Stimulated activated CD4-positive, alpha-beta T cell treated with anti-CD3 and anti-CD28 coated beads, Interleukin-4, amount 100 ng/mL, for 4 hours (primary cell): ENCODE data around the gene OTOA.
"Not testable (repeated sequence)": the region's sequence is repeated elsewhere in the genome, so short reads cannot be mapped to it uniquely, and the experiment has no call there.

Experiments
- DNase-seq, 2 experiments: peaks; one replicate each; pipeline ENCODE4 v3.0.0-alpha.2; 2020

Gene OTOA

DNA sequence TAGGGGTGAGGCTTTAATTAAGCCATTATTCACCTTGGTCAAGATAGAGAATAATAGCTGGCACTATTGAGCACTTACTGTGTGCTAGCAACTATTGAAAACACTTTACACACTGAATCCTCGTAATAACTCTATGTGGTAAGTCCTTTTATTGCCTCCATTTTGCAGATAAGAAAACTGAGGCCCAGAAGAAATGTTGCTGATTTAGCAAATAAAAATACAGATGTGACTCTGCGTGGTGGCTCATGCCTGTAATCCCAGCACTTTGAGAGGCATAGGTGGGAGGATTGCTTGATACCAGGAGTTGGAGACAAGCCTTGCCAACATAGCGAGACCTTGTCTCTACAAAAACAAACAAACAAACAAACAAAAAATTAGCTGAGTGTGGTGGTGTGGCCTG lies 19.4 kb downstream of the OTOA start:
- DNase-seq, result no peak

DNA sequence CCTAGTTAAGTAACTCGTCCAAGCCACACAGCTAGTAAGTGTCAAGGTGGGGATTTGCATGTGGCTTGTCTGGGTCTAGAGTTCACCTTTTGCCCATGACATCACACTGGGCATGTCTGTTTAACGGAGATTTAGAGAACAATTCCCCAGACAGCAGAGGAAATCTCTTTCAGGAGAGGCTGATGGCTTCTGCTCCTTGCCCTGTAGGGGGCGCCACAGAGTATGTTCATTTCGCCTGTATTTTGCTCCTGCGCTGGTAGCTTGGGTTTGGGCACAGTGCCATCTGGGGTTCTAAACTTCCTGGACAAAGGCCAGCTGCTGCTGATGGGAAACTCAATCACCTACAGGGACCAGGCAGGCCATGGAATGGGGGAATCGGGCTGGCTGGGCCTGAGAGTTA lies 20.4 kb downstream of the OTOA start:
- DNase-seq, result peak in 1 of 2 experiments; percentile 21

DNA sequence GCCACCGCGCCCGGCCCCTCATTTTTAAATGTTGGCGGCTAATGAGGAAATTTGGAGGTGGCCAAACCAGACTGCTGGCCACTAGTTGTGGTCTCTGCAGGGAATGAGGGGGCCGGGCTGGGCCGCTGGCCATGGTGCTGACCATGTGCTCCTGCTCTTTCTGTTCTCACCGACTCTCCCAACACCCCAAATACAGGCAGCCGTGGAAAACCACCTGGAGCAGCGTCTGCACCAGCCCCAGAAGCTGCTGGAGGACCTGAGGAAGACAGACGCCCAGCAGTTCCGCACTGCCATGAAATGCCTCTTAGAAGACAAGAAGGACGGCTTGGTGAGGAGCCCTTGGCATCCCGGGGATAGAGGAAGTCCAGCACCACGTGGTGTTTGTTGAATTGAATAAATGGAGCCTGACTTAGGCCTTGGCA lies 21.3 kb downstream of the OTOA start:
- no peak for DNase-seq

DNA sequence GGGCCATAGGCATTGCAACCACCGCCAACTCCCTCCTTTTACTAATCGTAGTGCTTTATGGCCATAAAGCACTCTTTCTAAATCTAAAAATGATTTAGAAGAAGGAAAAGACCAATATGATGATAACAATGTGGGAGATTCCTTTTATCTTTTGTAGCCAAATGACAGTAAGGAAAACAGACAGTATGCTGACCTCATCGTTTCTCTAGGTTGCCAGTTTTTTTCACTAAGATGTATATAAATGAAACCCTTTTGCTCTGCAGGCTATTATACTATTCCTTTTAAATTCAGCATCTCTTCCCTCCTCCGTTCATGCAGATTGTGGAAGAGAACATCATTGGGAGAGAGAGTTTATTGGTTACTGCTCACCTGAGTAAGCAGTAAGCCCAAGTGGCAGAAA lies 25.3 kb downstream of the OTOA start:
- no peak for DNase-seq

DNA sequence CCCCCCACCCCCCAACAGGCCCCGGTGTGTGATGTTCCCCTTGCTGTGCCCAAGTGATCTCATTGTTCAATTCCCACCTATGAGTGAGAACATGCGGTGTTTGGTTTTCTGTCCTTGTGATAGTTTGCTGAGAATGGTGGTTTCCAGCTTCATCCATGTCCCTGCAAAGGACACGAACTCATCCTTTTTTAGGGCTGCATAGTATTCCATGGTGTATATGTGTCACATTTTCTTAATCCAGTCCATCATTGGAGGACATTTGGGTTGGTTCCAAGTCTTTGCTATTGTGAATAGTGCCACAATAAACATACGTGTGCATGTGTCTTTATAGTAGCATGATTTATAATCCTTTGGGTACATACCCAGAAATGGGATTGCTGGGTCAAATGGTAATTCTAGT lies 27.2 kb downstream of the OTOA start:
- DNase-seq, result not testable (repeated sequence)

DNA sequence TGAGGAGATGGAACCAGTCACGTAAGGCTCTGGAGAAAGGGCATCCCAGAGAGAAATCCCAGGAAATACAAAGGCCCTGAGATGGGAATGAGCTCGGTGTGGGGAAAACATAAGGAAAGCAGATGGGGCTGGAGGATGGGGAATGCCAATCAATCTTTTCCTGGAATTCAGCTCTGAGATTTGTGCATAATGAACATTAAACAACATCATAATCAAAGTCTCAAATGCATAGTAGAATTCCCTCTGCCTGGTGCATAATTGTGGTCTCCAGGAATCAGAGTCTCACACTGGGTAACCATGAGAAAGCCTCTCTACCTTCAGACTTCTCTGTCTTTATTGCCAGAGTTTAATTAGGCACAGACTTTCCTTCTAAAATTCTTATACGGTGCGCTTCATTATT lies 30.8 kb downstream of the OTOA start:
- no peak for DNase-seq

DNA sequence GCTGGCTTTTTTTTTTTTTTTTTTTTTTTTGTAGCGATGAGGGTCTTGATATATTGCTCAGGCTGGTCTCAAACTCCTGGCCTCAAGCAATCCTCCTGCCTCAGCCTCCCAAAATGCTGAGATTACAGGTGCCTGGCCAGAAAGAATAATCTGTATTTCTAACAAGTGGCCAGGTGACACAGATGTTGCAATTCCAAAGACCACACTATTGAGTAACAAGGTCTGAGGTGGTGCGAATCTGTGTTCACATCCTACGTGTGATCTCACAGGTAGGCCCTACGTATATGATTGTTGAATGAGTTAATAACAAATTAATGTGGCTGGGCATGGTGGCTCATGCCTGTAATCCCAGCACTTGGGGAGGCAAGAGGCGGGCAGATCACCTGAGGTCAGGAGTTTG lies 33.3 kb downstream of the OTOA start:
- DNase-seq, result no peak

DNA sequence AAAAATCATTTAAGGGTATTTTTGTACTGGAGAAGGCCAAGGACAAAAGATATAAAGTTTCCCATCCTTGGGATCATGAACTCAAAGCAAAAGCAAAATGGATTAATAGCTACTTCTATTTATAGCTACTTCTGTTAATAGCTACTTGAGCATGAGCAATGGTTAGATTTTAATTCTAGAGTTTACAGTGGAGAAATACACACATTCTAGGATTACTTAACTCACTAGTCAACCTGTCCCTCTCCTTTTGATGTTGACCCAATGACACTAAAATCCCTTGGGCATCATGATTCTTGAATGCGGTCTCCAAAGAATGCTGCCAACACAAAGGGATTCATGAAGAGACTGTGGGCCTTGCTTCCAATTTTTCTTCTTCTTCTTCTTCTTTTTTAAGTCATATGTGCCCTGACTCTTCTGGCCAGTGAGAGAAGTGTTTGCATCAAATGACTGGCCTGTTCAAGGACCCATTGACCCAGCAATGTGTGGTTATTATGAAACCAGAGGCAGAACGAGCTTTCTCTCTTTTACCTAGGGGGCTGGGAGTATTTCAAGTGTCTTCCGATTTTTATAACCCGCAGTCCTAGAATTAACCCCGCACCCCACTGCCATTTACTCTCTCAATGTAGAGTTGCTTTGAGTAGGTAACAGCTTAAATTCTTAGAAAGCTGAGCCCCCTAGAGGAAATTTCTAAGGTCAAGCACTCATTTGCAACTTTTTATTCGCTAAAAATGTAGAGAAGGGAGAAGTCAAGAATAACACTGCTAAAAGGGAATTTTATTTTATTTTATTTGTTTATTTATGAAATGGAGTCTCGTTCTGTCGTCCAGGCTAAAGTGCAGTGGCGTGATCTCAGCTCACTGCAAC lies 34.6 kb downstream of the OTOA start:
- DNase-seq, result no peak

DNA sequence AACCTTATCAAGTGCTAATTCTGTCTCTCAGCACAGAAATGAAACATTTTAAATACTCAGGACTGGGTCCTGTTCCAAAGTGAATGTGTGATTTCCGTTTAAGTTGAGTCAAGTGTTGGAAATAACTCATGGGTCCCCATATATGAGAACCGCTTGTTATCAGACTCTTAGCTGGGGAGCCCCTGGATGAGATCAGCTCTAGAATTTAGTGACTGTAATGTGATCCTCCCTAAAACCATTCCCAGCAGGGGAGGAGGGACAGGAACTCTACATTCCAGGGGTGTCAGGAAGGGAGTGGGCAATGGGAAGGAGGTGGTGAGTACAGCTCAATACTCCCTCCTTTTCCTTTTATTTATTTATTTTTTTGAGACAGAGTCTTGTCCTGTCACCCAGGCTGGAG lies 37.5 kb downstream of the OTOA start:
- no peak for DNase-seq

DNA sequence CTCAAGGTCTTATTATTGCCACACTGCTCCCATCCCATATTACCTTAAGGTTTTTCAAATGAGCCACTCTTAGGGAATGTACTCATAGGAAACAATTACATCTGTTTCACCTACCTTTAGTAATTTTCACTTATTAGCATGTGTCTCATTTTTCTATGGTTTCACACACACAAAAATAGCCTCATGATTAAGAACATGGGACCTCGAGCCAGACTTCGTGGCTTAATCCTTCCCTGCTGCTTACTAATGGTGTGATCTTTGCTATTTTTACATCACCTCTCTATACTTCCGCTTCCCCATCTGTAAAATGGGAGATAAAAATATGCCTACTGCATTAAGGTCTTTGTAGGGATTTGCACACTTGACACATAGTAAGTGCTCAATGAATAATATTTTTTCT lies 38.5 kb downstream of the OTOA start:
- DNase-seq, result no peak

DNA sequence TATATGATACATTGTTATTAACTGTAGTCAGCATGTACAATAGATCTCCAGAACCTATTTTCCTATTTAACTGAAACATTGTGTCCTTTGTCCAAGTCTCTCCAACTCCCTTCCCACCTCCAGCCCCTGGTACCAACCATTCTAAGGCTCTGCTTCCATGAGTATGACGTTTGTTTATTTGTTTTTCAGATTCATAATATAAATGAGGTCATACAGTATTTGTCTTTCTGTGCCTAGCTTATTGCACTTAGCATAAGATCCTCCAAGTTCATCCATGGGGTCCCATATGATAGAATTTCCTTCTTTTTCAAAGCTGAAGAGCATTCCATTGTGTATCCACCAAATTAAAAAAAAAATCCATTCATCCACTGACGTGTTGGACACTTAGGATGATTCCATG lies 39.4 kb downstream of the OTOA start:
- DNase-seq, result no peak

DNA sequence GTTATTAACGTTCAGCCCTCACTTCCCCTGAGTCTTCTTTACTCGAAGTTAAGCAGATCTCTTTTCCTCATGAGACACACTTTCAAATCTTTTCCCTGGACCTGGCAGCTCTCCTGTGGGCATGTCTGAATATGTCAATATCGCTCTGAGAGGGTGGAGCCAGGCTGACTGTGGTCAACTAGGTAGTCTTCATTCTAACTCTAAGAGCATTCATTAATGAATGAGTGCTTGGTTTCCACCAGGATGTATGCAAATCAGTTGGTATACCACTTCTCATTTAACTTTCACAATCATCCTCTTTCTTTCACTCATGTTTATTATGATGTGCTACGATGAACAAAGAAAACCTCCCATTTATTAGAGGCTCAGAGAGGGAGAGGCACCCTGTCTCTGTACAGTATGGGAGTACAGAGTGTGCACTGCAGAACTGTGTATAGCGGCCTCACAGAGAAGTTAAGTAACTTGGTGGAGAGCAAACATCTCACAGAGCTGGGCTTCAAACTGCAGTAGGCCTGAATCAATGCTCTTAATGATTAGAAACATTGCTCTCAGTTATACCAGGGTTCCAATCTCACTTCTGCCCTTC lies 39.9 kb downstream of the OTOA start:
- no peak for DNase-seq

DNA sequence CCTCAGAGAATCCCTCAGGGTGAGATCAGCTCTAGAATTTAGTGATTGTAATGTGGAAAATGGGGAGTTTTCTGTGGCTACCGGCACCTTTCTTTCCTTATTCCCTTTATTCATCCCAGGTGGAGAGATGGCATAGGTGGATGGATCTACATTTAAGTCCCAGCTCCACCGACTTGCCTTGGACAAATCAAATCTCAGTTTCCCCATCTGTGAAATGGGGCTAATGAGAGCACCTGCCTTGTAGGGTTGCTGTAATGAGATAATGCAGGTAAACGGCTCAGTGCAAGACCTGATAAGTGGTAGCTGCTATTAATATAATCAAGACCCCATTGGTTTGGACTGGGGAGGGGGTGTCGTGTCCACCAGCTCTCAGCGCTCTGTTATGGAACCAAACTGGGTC lies 40.5 kb downstream of the OTOA start:
- no peak for DNase-seq

DNA sequence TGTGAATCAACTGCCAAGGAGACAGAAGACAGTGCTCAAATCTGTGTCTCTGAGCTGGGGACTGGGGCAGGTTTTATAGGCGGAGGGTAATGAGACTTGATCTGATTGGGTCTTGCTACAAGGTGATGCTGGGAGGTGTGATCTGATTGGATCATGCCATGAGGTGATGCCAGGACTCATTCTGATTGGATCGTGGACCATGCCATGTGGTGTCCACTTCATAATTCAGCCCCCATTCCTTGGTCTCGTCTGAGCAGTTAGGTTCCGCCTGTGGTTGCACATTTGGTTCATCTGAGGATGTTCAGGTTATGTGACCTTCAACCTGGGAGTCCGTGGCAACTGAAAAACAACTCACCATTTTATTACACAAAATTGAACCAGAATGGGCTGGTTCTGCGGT lies 41.0 kb downstream of the OTOA start:
- no peak for DNase-seq

DNA sequence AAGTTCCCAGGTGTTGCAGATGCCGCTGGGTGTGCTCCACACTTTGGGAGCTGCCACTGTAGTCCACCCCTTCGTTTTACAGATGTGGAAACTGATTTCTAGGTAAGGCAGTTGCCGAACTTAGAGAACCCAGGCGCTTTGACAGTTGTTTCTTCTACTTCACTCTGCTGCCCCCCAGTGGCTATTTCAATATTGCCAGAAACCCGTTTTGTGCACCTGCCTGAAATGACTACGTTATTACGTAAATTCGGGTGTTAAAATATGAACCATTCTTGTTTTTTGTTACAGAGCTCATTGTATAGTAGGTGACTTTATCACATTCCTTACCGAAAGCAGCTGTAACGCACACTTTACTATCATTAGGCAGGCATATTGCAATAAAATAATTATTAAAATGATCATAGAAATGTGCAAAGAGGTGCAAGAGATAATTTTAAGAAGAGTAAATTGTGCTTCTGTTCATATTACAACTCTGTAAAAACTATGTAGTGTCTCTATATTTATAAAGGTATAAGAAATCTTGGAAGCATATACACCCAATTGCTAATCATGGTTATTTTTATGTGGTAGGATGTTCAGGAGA lies 44.9 kb downstream of the OTOA start:
- DNase-seq, result peak; percentile 76

DNA sequence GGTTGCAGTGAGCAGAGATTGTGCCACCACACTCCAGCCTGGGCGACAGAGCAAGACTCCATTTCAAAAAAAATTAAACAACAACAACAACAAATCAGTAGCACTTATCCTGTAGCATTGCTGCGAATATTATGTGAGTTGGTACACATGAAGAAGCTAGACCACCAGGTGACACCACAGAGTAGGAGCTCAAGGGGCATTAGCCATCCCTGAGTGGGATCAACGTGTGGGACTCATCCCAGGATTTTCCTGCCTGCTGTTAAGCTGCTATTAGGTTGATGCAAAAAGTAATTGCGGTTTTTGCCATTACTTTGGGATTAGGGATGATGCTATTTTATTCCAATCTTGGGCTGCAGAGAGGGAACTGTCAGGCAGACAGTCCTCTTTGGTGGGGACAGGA lies 47.2 kb downstream of the OTOA start:
- no peak for DNase-seq

DNA sequence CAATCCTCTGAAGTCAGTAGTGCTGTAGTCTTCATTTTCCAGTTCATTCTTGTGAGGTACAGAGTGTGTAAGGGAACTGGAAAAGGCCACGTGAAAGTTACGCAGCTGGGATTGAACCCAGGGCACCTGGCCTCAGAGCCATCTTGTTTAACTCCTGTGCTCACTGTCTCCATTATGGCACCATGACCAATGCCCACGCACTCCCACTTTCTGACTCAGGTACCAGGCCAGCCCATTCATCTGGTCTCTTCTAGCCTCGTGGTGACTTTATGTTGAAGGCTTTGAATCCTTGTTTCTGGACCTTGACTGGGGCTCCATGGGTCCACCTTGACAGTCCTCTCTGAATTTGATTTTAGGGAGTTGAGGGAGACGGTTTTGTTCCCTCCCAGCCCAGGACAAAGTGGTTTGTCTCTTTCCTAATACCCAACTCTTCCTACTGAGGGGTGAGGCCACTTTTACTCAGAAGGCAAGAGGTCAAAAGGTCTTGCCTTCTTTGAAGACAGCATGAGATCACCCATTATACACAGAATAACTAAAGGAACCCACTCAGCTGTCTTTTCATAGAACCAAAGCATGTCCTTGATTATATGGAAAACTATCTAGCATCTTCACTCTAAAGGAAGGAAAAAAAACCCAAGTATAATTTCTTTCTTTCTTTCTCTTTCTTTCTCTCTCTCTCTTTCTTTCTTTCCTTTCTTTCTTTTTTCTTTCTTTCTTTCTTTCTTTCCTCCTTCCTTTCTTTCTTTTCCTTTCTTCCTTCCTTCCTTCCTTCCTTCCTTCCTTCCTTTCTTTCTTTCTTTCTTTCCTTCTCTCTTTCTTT lies 50.0 kb downstream of the OTOA start:
- DNase-seq, result no peak

DNA sequence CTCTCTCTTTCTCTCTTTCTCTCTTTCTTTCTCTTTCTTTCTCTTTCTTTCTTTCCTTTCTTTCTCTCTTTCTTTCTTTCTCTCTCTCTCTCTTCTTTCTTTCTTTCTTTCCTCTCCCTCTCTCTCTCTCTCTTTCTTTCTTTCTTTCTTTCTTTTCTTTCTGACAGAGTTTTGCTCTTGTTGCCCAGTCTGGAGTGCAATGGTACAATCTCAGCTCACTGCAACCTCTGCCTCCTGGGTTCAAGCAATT lies 50.5 kb downstream of the OTOA start:
- not testable (repeated sequence) for DNase-seq

DNA sequence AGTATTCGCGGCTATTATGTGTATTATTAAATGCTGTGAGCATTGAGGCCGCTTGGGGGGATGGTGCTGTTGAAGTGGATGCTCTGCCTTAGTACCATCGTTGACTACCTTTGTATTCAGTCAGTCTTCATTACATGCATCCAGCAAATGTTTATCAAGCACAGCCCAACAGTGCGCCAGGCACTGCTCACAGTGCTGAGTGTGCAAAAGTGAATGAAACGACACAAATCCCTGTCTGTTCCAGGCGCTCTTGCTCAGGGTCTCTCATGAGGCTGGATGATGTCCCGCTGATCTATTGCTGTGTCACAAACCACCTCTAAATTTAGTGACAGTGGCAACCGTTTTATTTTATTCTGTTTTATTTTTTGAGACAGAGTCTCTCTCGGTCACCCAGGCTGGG lies 53.8 kb downstream of the OTOA start:
- no peak for DNase-seq

DNA sequence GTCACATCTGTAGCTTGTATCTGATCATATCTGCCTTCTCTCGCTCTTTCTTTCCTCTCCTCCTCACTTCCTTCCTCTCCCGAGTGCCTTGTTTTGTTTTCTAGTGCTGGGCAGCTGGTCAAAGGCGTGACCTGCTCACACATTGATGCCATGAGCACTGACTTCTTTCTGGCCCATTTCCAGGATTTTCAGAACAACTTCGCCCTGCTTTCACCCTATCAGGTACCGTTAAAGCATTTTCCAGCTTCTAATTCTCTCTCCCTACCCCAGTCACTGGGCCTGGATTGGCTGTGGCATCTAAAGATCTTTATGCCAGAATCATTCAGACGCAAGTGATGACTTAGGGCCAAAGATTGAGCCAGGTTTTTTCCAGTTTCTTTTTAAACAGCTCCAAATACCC lies 55.5 kb downstream of the OTOA start:
- no peak for DNase-seq

DNA sequence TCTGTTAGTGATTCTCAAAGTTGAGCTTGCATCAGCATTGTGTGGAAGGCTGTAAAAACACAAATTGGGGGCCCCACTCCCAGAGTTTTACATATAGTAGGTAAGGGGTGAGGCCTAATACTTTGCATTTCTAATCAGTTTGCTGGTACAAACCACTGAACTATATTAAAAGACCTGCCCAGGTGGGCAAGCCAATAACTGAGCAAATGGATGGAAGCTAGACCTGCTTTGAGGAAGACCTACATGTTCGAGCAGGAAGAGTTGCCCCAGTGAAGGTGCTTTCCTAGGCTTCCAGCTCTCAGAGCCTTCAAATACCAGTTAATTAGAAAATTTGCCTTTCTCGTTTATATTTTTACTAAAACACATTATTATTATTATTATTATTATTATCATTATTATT lies 56.8 kb downstream of the OTOA start:
- no peak for DNase-seq

DNA sequence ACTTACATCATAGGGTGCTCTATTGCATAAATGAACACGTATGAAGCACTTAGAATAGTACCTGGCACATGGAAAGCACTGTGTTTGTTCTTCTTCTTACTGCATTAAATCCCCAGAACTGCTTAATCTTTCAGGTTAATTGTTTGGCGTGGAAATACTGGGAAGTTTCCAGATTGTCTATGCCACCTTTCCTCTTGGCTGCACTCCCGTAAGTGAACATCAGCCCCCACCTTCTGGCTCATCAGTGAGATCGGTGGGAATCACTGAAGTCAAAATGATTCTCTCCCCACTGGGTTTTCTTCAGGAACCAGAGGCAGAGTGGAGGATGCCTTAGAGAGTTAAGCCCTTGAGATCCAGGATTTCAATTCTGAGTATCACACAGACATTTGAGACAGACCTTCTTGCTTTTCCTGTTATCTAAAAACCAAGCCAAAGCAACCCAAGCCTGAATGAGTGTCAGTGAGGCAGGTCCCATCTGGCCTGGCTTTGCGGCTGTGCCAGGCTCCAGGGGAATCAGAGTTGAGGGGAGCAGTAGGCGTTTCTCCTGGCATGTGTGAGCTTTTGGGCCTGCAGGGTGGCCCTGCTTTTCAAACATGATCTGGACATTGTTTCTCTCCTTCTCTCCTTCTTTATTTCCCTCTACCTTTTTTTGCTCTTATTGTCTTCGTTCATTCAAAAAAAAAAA lies 59.1 kb downstream of the OTOA start:
- DNase-seq, result no peak

DNA sequence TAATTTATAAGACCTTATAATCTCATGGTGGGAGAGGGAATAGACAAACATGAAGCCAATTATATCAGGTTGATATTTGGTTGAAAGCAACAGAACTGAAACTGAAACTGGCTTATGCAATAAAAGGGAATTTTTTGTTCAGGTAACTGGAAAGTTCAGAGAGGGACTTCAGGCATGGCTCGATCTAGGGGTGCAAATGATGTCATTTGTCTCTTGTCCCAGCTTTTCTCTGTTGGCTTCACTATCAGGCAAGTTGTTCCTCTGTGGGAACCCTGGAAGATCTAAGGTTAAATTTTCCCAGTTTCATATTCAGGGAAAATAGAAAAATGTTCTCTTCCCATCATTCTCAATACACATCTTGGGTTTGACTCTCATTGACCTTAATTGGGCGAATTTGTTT lies 59.8 kb downstream of the OTOA start:
- no peak for DNase-seq
